DND-41 (cell line): ENCODE data around the gene KLHL1.

Experiments used
- EZH2 ChIP-seq: IDR thresholded peaks from 3 replicates; pipeline ENCODE4 v1.6.1; 2012; ENCODE audit warnings: borderline replicate concordance, low read depth, mild to moderate bottlenecking, moderate library complexity, low read length, inconsistent platforms; ENCODE audit not compliant: severe bottlenecking
- TF ChIP-seq, protein P1 (sequence below): IDR thresholded peaks from 2 replicates; pipeline ENCODE4 v1.5.1; 2012; ENCODE audit warnings: borderline replicate concordance, low read length, moderate library complexity, mild to moderate bottlenecking; ENCODE audit not compliant: poor library complexity, severe bottlenecking; ENCODE audit errors: extremely low read depth

DNA sequence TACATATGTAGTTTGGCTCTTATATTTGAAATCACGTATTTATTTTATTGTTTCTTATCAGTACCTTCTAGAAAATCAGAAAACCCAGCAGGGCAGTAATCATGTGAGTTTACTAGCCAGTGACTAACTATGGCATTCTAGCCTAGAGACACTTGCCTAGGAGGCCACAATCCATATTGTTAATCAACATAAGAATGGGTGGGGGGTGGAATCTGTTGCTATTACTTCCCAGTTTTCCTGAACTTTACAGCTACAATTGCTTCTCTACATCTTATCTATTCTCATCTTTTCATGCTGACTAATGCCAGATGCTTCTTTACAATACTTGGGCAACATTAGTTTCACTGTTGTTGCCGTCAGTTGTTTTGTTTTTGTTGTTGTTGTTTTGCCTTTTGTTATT is 19.3 kb downstream of the KLHL1 start:
- TF ChIP-seq, protein P1, sequence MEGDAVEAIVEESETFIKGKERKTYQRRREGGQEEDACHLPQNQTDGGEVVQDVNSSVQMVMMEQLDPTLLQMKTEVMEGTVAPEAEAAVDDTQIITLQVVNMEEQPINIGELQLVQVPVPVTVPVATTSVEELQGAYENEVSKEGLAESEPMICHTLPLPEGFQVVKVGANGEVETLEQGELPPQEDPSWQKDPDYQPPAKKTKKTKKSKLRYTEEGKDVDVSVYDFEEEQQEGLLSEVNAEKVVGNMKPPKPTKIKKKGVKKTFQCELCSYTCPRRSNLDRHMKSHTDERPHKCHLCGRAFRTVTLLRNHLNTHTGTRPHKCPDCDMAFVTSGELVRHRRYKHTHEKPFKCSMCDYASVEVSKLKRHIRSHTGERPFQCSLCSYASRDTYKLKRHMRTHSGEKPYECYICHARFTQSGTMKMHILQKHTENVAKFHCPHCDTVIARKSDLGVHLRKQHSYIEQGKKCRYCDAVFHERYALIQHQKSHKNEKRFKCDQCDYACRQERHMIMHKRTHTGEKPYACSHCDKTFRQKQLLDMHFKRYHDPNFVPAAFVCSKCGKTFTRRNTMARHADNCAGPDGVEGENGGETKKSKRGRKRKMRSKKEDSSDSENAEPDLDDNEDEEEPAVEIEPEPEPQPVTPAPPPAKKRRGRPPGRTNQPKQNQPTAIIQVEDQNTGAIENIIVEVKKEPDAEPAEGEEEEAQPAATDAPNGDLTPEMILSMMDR = no peak
- no peak for TF ChIP-seq EZH2
